Effector memory CD4-positive, alpha-beta T cell (primary cell): Measurements from ENCODE around the gene ZMAT2.
A peak's percentile ranks its signal among the peaks of the same experiment; 100 is the strongest.
"Not testable (repeated sequence)": the region's sequence is repeated elsewhere in the genome, so short reads cannot be mapped to it uniquely, and the experiment has no call there.

ENCODE experiments used
- DNase-seq, 3 donors: peaks; one replicate each; pipeline ENCODE4 v3.0.0-alpha.2; 2020
- H3K27ac ChIP-seq: 2 replicates; pipeline ENCODE4 v1.7.0; 2013; ENCODE audit warnings: mild to moderate bottlenecking, low read length, moderate library complexity; ENCODE audit not compliant: insufficient read depth, poor library complexity, severe bottlenecking
- H3K27me3 ChIP-seq: replicated peaks from 2 replicates; pipeline ENCODE4 v1.7.0; 2013; ENCODE audit warnings: mild to moderate bottlenecking, low read length; ENCODE audit not compliant: insufficient read depth, control insufficient read depth, poor library complexity, severe bottlenecking
- H3K36me3 ChIP-seq: 2 replicates; pipeline ENCODE4 v1.7.0; 2013; ENCODE audit warnings: mild to moderate bottlenecking, low read length, moderate library complexity; ENCODE audit not compliant: control insufficient read depth, insufficient read depth
- H3K4me1 ChIP-seq: 2 replicates; pipeline ENCODE4 v1.7.0; 2013; ENCODE audit warnings: low read length, mild to moderate bottlenecking; ENCODE audit not compliant: control insufficient read depth, insufficient read depth, poor library complexity, severe bottlenecking
- H3K4me3 ChIP-seq: 2 replicates; pipeline ENCODE4 v1.7.0; 2013; ENCODE audit warnings: low read length, low read depth, mild to moderate bottlenecking; ENCODE audit not compliant: insufficient read depth, poor library complexity, severe bottlenecking
- H3K9me3 ChIP-seq: 2 replicates; pipeline ENCODE4 v1.7.0; 2013; ENCODE audit warnings: mild to moderate bottlenecking, low read length, moderate library complexity; ENCODE audit not compliant: control insufficient read depth

ZMAT2 gene

GRCh38 chr5:140707812-140708211, 7.6 kb downstream of the ZMAT2 start:
- H3K4me1 ChIP-seq: no peaks in the 10 kb centered on the region
- H3K36me3 ChIP-seq: peaks cover 38% of the 10 kb centered on the region
- no peak overlapping the region for H3K27ac ChIP-seq
- DNase-seq: no peak
- no peaks in the 10 kb centered on the region for H3K9me3 ChIP-seq
- no peak overlapping the region for H3K4me3 ChIP-seq
- no peaks in the 10 kb centered on the region for H3K27me3 ChIP-seq

GRCh38 chr5:140708787-140709186, 8.5 kb downstream of the ZMAT2 start:
- not testable (repeated sequence) for H3K27ac ChIP-seq, H3K27me3 ChIP-seq, H3K4me3 ChIP-seq, H3K9me3 ChIP-seq, H3K4me1 ChIP-seq, DNase-seq
- peaks cover 28% of the 10 kb centered on the region for H3K36me3 ChIP-seq

GRCh38 chr5:140710899-140711552, 10.8 kb downstream of the ZMAT2 start:
- DNase-seq: peak; percentile 70 to 74 (median 73)
- Histone ChIP-seq H3K9me3 (no peaks in the 10 kb centered on the region), H3K27ac (peak overlapping the region; percentile 86), H3K4me3 (peak overlapping the region; percentile 75), H3K27me3 (no peaks in the 10 kb centered on the region), H3K4me1 (no peaks in the 10 kb centered on the region), H3K36me3 (peaks cover 6% of the 10 kb centered on the region)

- Histone ChIP-seq H3K27ac (no peak overlapping the region), H3K4me3 (no peak overlapping the region)
Measured at GRCh38 chr5:140711794-140712193, 11.5 kb downstream of the ZMAT2 start.

GRCh38 chr5:140713562-140714094, 13.4 kb downstream of the ZMAT2 start:
- no peak overlapping the region for H3K4me3 ChIP-seq
- H3K27me3 ChIP-seq: no peaks in the 10 kb centered on the region
- no peaks in the 10 kb centered on the region for H3K9me3 ChIP-seq
- DNase-seq: no peak
- H3K27ac ChIP-seq: no peak overlapping the region
- H3K36me3 ChIP-seq: no peaks in the 10 kb centered on the region
- H3K4me1 ChIP-seq: no peaks in the 10 kb centered on the region

More at GRCh38 chr5:140711794-140712193, 11.5 kb downstream of the ZMAT2 start:
- H3K9me3 ChIP-seq: no peaks in the 10 kb centered on the region
- DNase-seq: no peak
- no peaks in the 10 kb centered on the region for H3K4me1 ChIP-seq
- H3K27me3 ChIP-seq: no peaks in the 10 kb centered on the region
- peaks cover 2% of the 10 kb centered on the region for H3K36me3 ChIP-seq

GRCh38 chr5:140716238-140716637, 16.0 kb downstream of the ZMAT2 start:
- H3K27me3 ChIP-seq, H3K9me3 ChIP-seq, H3K36me3 ChIP-seq, H3K27ac ChIP-seq, H3K4me1 ChIP-seq, DNase-seq, H3K4me3 ChIP-seq: not testable (repeated sequence)

- Histone ChIP-seq H3K4me3 (no peak overlapping the region), H3K27ac (no peak overlapping the region), H3K27me3 (no peaks in the 10 kb centered on the region), H3K9me3 (no peaks in the 10 kb centered on the region), H3K36me3 (no peaks in the 10 kb centered on the region), H3K4me1 (no peaks in the 10 kb centered on the region)
- no peak for DNase-seq
Measured at GRCh38 chr5:140718266-140718592, 18.0 kb downstream of the ZMAT2 start.

GRCh38 chr5:140720738-140721137, 20.5 kb downstream of the ZMAT2 start:
- H3K4me3 ChIP-seq, H3K36me3 ChIP-seq, H3K27me3 ChIP-seq, H3K27ac ChIP-seq, H3K9me3 ChIP-seq, H3K4me1 ChIP-seq, DNase-seq: not testable (repeated sequence)

- H3K27me3 ChIP-seq, DNase-seq, H3K36me3 ChIP-seq, H3K4me3 ChIP-seq, H3K9me3 ChIP-seq, H3K27ac ChIP-seq, H3K4me1 ChIP-seq: not testable (repeated sequence)
Measured at GRCh38 chr5:140721395-140721794, 21.1 kb downstream of the ZMAT2 start.

GRCh38 chr5:140725799-140726471, 25.7 kb downstream of the ZMAT2 start:
- H3K9me3 ChIP-seq: no peaks in the 10 kb centered on the region
- no peaks in the 10 kb centered on the region for H3K4me1 ChIP-seq
- DNase-seq: peak; percentile 42 to 55 (median 49)
- peak overlapping the region; percentile 15 for H3K4me3 ChIP-seq
- no peaks in the 10 kb centered on the region for H3K27me3 ChIP-seq
- no peaks in the 10 kb centered on the region for H3K36me3 ChIP-seq
- no peak overlapping the region for H3K27ac ChIP-seq
